ENCODE data around the gene MMADHC.

Gene MMADHC

GRCh38 chr2:149564097-149564496 is 23.5 kb downstream of the MMADHC start:
- DNase-seq = no peak
- in situ Hi-C loops (cut with MboI; ENCODE audit: low pct_unique_long_range_greater_than_20kb, low sequenced_read_pairs) = loop anchor here (25.0 kb wide), 1 partner anchor 552 kb away; no protein-coding TSS in a partner anchor

- in situ Hi-C loops (cut with MboI; ENCODE audit: low pct_unique_long_range_greater_than_20kb, low sequenced_read_pairs) = loop anchor here (25.0 kb wide), 1 partner anchor 550 kb away; no protein-coding TSS in a partner anchor
- no peak for DNase-seq
These were observed 25.3 kb downstream of the MMADHC start for GRCh38 chr2:149562324-149562723.

GRCh38 chr2:149561309-149561926 is 26.2 kb downstream of the MMADHC start:
- in situ Hi-C loops (cut with MboI; ENCODE audit: low pct_unique_long_range_greater_than_20kb, low sequenced_read_pairs) = loop anchor here (25.0 kb wide), 1 partner anchor 549 kb away; no protein-coding TSS in a partner anchor
- DNase-seq = peak; percentile 61

- in situ Hi-C loops (cut with MboI; ENCODE audit: low pct_unique_long_range_greater_than_20kb, low sequenced_read_pairs) = loop anchor here (25.0 kb wide), 1 partner anchor 547 kb away; no protein-coding TSS in a partner anchor
- no peak for DNase-seq
These were observed 28.1 kb downstream of the MMADHC start for GRCh38 chr2:149559341-149560068.

GRCh38 chr2:149556452-149556851 is 31.1 kb downstream of the MMADHC start:
- in situ Hi-C loops (cut with MboI; ENCODE audit: low pct_unique_long_range_greater_than_20kb, low sequenced_read_pairs) = loop anchor here (25.0 kb wide), 1 partner anchor 544 kb away; no protein-coding TSS in a partner anchor

GRCh38 chr2:149552830-149553229 is 34.7 kb downstream of the MMADHC start:
- in situ Hi-C loops (cut with MboI; ENCODE audit: low pct_unique_long_range_greater_than_20kb, low sequenced_read_pairs) = loop anchor here (25.0 kb wide), 1 partner anchor 541 kb away; no protein-coding TSS in a partner anchor
- DNase-seq = no peak

More at GRCh38 chr2:149556452-149556851, 31.1 kb downstream of the MMADHC start:
- no peak for DNase-seq

- in situ Hi-C loops (cut with MboI; ENCODE audit: low pct_unique_long_range_greater_than_20kb, low sequenced_read_pairs) = loop anchor here (25.0 kb wide), 1 partner anchor 540 kb away; no protein-coding TSS in a partner anchor
- no peak for DNase-seq
These were observed 35.3 kb downstream of the MMADHC start for GRCh38 chr2:149552226-149552625.

GRCh38 chr2:149544692-149545091 is 42.9 kb downstream of the MMADHC start:
- no peak for DNase-seq
- in situ Hi-C loops (cut with MboI; ENCODE audit: low pct_unique_long_range_greater_than_20kb, low sequenced_read_pairs) = no loop called here

- in situ Hi-C loops (cut with MboI; ENCODE audit: low pct_unique_long_range_greater_than_20kb, low sequenced_read_pairs) = no loop called here
- no peak for DNase-seq
These were observed 43.7 kb downstream of the MMADHC start for GRCh38 chr2:149543845-149544244.

GRCh38 chr2:149540138-149540537 is 47.4 kb downstream of the MMADHC start:
- DNase-seq = no peak
- in situ Hi-C loops (cut with MboI; ENCODE audit: low pct_unique_long_range_greater_than_20kb, low sequenced_read_pairs) = no loop called here

GRCh38 chr2:149538138-149538833 is 49.3 kb downstream of the MMADHC start:
- in situ Hi-C loops (cut with MboI; ENCODE audit: low pct_unique_long_range_greater_than_20kb, low sequenced_read_pairs) = no loop called here
- DNase-seq = no peak

- in situ Hi-C loops (cut with MboI; ENCODE audit: low pct_unique_long_range_greater_than_20kb, low sequenced_read_pairs) = no loop called here
- no peak for DNase-seq
These were observed 50.4 kb downstream of the MMADHC start for GRCh38 chr2:149537092-149537726.

- in situ Hi-C loops (cut with MboI; ENCODE audit: low pct_unique_long_range_greater_than_20kb, low sequenced_read_pairs) = no loop called here
- DNase-seq = no peak
These were observed 50.9 kb downstream of the MMADHC start for GRCh38 chr2:149536649-149537048.

GRCh38 chr2:149534674-149535073 is 52.9 kb downstream of the MMADHC start:
- in situ Hi-C loops (cut with MboI; ENCODE audit: low pct_unique_long_range_greater_than_20kb, low sequenced_read_pairs) = no loop called here
- DNase-seq = no peak

GRCh38 chr2:149528983-149529382 is 58.6 kb downstream of the MMADHC start:
- in situ Hi-C loops (cut with MboI; ENCODE audit: low pct_unique_long_range_greater_than_20kb, low sequenced_read_pairs) = no loop called here
- no peak for DNase-seq

- DNase-seq = no peak
- in situ Hi-C loops (cut with MboI; ENCODE audit: low pct_unique_long_range_greater_than_20kb, low sequenced_read_pairs) = no loop called here
These were observed 59.4 kb downstream of the MMADHC start for GRCh38 chr2:149527998-149528755.

GRCh38 chr2:149526689-149527088 is 60.9 kb downstream of the MMADHC start:
- no peak for DNase-seq
- in situ Hi-C loops (cut with MboI; ENCODE audit: low pct_unique_long_range_greater_than_20kb, low sequenced_read_pairs) = no loop called here

GRCh38 chr2:149525323-149525722 is 62.3 kb downstream of the MMADHC start:
- in situ Hi-C loops (cut with MboI; ENCODE audit: low pct_unique_long_range_greater_than_20kb, low sequenced_read_pairs) = no loop called here
- DNase-seq = no peak
